K562 (cell line): ENCODE measurements around the gene PPM1D. TPM values are rescaled to one million over a fixed set of nuclear protein-coding genes. Genes with fewer than 3 reads are reported as not detected.

Experiments
- ATAC-seq: fragments of 200-7000 bp; cut with Tn5 transposase; 3 replicates; pipeline ENCODE4 v1.9.1; 2020; ENCODE audit warnings: moderate library complexity
- BruUV-seq: library from RNA; stranded (reverse); fragments of 400-500 nt; replicated peaks from 2 replicates; lab custom pipeline; 2021; lab: Mats Ljungman, UMichigan
- CTCF ChIA-PET: fragments of 300-600 bp; formaldehyde crosslinking; extraction: SDS; loops from one replicate; lab custom pipeline; 2021; ENCODE audit warnings: low intra/inter-chr PET ratio; lab: Yijun Ruan, JAX
- POLR2A ChIA-PET: fragments of 300-600, 350-650 bp; sonication (Branson Sonifier 250); formaldehyde crosslinking; extraction: SDS; loops from one replicate; lab custom pipeline; 2021; ENCODE audit warnings: antibody characterized with exemption, inconsistent platforms; lab: Yijun Ruan, JAX
- DNase-seq, 4 experiments: peaks; one replicate each; pipeline versions ENCODE4 v3.0.0 to v3.0.0-alpha.2; 2011 to 2018; ENCODE audit warnings: low spot score in 3 of 4, mixed read lengths in 3 of 4; ENCODE audit errors: extremely low read depth in 1 of 4
- FAIRE-seq: peaks from 2 replicates; lab custom pipeline; 2011; peaks lifted over from hg19 to GRCh38; lab: Jason Lieb, UNC
- H2AFZ ChIP-seq: 2 replicates; pipeline ENCODE4 v1.6.0; 2011; ENCODE audit warnings: low read depth, low read length, control low read depth, inconsistent platforms
- H3K27ac ChIP-seq: fragments of 200-600 bp; 3 replicates; pipeline ENCODE4 v1.8.0; 2011; ENCODE audit warnings: low read depth, mild to moderate bottlenecking, control low read depth, inconsistent platforms, low read length, moderate library complexity, mixed read lengths; ENCODE audit errors: extremely low read depth
- H3K27me3 ChIP-seq, 2 experiments: fragments of 300-600 bp in 1 of 2; 2 replicates in 1 of 2; 3 replicates in 1 of 2; pipeline versions ENCODE4 v1.6.0 to v1.8.0; 2011; ENCODE audit warnings: inconsistent platforms in 2 of 2, low read length in 2 of 2, mild to moderate bottlenecking in 1 of 2, mixed read lengths in 1 of 2, moderate library complexity in 1 of 2; ENCODE audit not compliant: control insufficient read depth in 2 of 2, insufficient read depth in 2 of 2
- H3K36me3 ChIP-seq: fragments of 300-600 bp; 3 replicates; pipeline ENCODE4 v1.8.0; 2011; ENCODE audit warnings: mild to moderate bottlenecking, low read length, inconsistent platforms; ENCODE audit not compliant: control insufficient read depth, insufficient read depth
- H3K4me1 ChIP-seq, 2 experiments: fragments of 200-600 bp in 1 of 2; replicated peaks in 1 of 2; 2 replicates in 1 of 2; 3 replicates in 1 of 2; pipeline versions ENCODE4 v1.5.1 to v1.8.0; 2011; ENCODE audit warnings: inconsistent platforms in 2 of 2, low read length in 2 of 2, mild to moderate bottlenecking in 1 of 2, mixed read lengths in 1 of 2, moderate library complexity in 1 of 2; ENCODE audit not compliant: control insufficient read depth in 2 of 2, insufficient read depth in 2 of 2
- H3K4me2 ChIP-seq: 2 replicates; pipeline ENCODE4 v1.6.1; 2011; ENCODE audit warnings: low read length, control low read depth, inconsistent platforms, mixed read lengths; ENCODE audit not compliant: insufficient read depth
- H3K4me3 ChIP-seq: fragments of 200-600 bp; sonication (generic), shearing (Covaris generic); 2 replicates; pipeline ENCODE4 v1.5.1; 2016; ENCODE audit warnings: control low read depth, inconsistent platforms
- H3K79me2 ChIP-seq: fragments of 200-600 bp; 3 replicates; pipeline ENCODE4 v1.8.0; 2011; ENCODE audit warnings: low read length, inconsistent platforms; ENCODE audit not compliant: control insufficient read depth, insufficient read depth
- H3K9ac ChIP-seq, 2 experiments: 2 replicates each; pipeline versions ENCODE4 v1.6.0 to v1.6.1; 2011; ENCODE audit warnings: low read depth in 2 of 2, low read length in 2 of 2, control low read depth in 1 of 2, inconsistent platforms in 1 of 2, mild to moderate bottlenecking in 1 of 2, mixed read lengths in 1 of 2; ENCODE audit not compliant: insufficient read depth in 1 of 2
- H3K9me1 ChIP-seq: one replicate; pipeline ENCODE4 v1.6.0; 2011; ENCODE audit warnings: inconsistent platforms, mild to moderate bottlenecking, low read length, moderate library complexity; ENCODE audit not compliant: control insufficient read depth, insufficient read depth
- H3K9me3 ChIP-seq: replicated peaks from 2 replicates; pipeline ENCODE4 v1.5.1; 2011; ENCODE audit warnings: low read depth, low read length, inconsistent platforms; ENCODE audit not compliant: control insufficient read depth, insufficient read depth
- H4K20me1 ChIP-seq: replicated peaks from 2 replicates; pipeline ENCODE4 v1.6.1; 2011; ENCODE audit warnings: low read length, inconsistent platforms, mixed read lengths; ENCODE audit not compliant: control insufficient read depth, insufficient read depth
- CTCF ChIP-seq, 3 experiments: IDR thresholded peaks in 2 of 3; conservative IDR thresholded peaks in 1 of 3; 2 replicates each; pipeline ENCODE4 v1.5.1; 2011 to 2012; ENCODE audit warnings: low read length in 3 of 3, mild to moderate bottlenecking in 3 of 3, control low read depth in 2 of 3, improper control_type of control experiment in 1 of 3, inconsistent platforms in 1 of 3, low read depth in 1 of 3, mixed read lengths in 1 of 3, moderate library complexity in 1 of 3; ENCODE audit not compliant: insufficient read depth in 2 of 3
- GTF2E2 ChIP-seq: fragments of 200-800 bp; sonication (Bioruptor generic); IDR thresholded peaks from 2 replicates; pipeline ENCODE4 v1.6.1; 2016; ENCODE audit warnings: missing genetic modification characterization, missing compliant biosample characterization
- HSF4 ChIP-seq: fragments of 250-450 bp; sonication (Bioruptor Pico); IDR thresholded peaks from 2 replicates; pipeline ENCODE4 v2.1.2; 2022; ENCODE audit warnings: mild to moderate bottlenecking, moderate library complexity, borderline replicate concordance
- KAT2B ChIP-seq: IDR thresholded peaks from one replicate; pipeline ENCODE4 v1.6.1; 2012; ENCODE audit warnings: low read depth, mild to moderate bottlenecking, control low read depth, inconsistent platforms, low read length, moderate library complexity
- NR0B1 ChIP-seq: fragments of 450-650 bp; IDR thresholded peaks from one replicate; pipeline ENCODE4 v1.6.1; 2018; ENCODE audit warnings: mild to moderate bottlenecking, moderate library complexity; ENCODE audit not compliant: partially characterized antibody
- PML ChIP-seq: IDR thresholded peaks from 2 replicates; pipeline ENCODE4 v1.6.1; 2012; ENCODE audit warnings: low read length, inconsistent platforms
- U2AF1 ChIP-seq: fragments of 200-400 bp; formaldehyde crosslinking; optimal IDR thresholded peaks from 2 replicates; pipeline ENCODE3; 2017; ENCODE audit warnings: mild to moderate bottlenecking, low read depth, low read length, moderate library complexity
- ZNF512 ChIP-seq: IDR thresholded peaks from 2 replicates; pipeline ENCODE4 v1.6.1; 2016; ENCODE audit warnings: missing genetic modification characterization, missing compliant biosample characterization
- WGBS: fragments of 100-300 bp; shearing (Covaris generic); methylation state at CpG from one replicate; pipeline ENCODE4 v1.1.6; 2016; ENCODE audit warnings: low coverage, mixed read lengths; ENCODE audit not compliant: insufficient coverage; ENCODE audit errors: missing lambda C conversion rate; 5-methylcytosine and 5-hydroxymethylcytosine counted together
- in situ Hi-C: fragments of 300-500 bp; cut with MboI; formaldehyde crosslinking; loops from 4 replicates; pipeline ENCODE4 v1.15.0; 2018; ENCODE audit warnings: inconsistent platforms, mixed read lengths
- intact Hi-C: fragments of 100-400 bp; cut with micrococcal nuclease; formaldehyde crosslinking; loops from 2 replicates; pipeline ENCODE4 v1.14.2; 2022
- polyA plus RNA-seq, 8 experiments: library from polyadenylated mRNA; depleted of rRNA in 4 of 8; stranded (reverse) in 5 of 8; unstranded in 3 of 8; fragments of >200 nt; fragmentation: Nextera tagmentation in 2 of 8; fragmentation: Illumina TruSeq in 1 of 8; extraction: Ambion mirVana in 2 of 8; extraction: Trizol in 1 of 8; gene quantifications; 2 replicates each; pipeline versions ENCODE4 v1.2.1 to v1.2.3, GENCODE V29; 2011 to 2014; ENCODE audit warnings: inconsistent platforms in 1 of 8, missing spikeins in 1 of 8
- total RNA-seq, 7 experiments: library from RNA; depleted of rRNA in 6 of 7; stranded (reverse); fragments of >200 nt in 6 of 7; fragmentation: Illumina TruSeq in 2 of 7; extraction: Trizol in 2 of 7; gene quantifications; 2 replicates each; pipeline versions ENCODE4 v1.2.1 to v1.2.3, GENCODE V29; 2011 to 2021; ENCODE audit warnings: low replicate concordance in 1 of 7
- TF ChIP-seq, protein P1 (sequence below): fragments of 250-450 bp; sonication (Bioruptor Pico); IDR thresholded peaks from 2 replicates; pipeline ENCODE4 v1.9.0; 2021; ENCODE audit warnings: mild to moderate bottlenecking
- TF ChIP-seq, protein P2 (sequence below), 3 experiments: fragments of 200-800 bp in 1 of 3; fragments of 250-450 bp in 1 of 3; fragments of 450-650 bp in 1 of 3; sonication (Bioruptor Pico) in 1 of 3; sonication (Bioruptor generic) in 1 of 3; formaldehyde crosslinking in 1 of 3; IDR thresholded peaks; 2 replicates each; pipeline versions ENCODE4 v1.6.1 to v1.8.0; 2016 to 2022; ENCODE audit warnings: mild to moderate bottlenecking in 2 of 3, missing genetic modification characterization in 2 of 3, missing compliant biosample characterization in 1 of 3, moderate library complexity in 1 of 3

The PPM1D gene
- total and polyA plus RNA-seq, 9 of the 15 experiments (the other 6 are each of a cell fraction or from before 2014, with no cell fraction given) = 2.1 to 19.0 (median 7.8) TPM

GRCh38 chr17:60640503-60640902 is 40.5 kb downstream of the PPM1D start:
- Histone ChIP-seq H2AFZ (no peak overlapping the region), H3K79me2 (peaks cover 18% of the 10 kb centered on the region; the same call in 2 of the 3 replicates), H4K20me1 (no peaks in the 10 kb centered on the region), H3K9ac (no peak overlapping the region), H3K9me1 (no peaks in the 10 kb centered on the region), H3K4me1 (no peaks in the 10 kb centered on the region), H3K4me2 (no peak overlapping the region), H3K27me3 (no peaks in the 10 kb centered on the region), H3K4me3 (no peak overlapping the region), H3K27ac (no peak overlapping the region), H3K9me3 (no peaks in the 10 kb centered on the region), H3K36me3 (peaks cover 21% of the 10 kb centered on the region; the same call in 2 of the 3 replicates)
- ATAC-seq (no peak), DNase-seq (peak in 1 of 4 experiments; percentile 20), FAIRE-seq (peak; percentile 37)
- intact Hi-C loops = no loop called here
- in situ Hi-C loops = loop anchor here (10.0 kb wide), 1 partner anchor 536 kb away; no protein-coding TSS in a partner anchor
- no TSS peak for BruUV-seq
- ChIA-PET POLR2A (no interaction called here), CTCF (interaction anchor here (1.1 kb wide), 1 partner anchor 410 kb away, joined by 3 read pairs; no protein-coding TSS in a partner anchor)
- 100% methylated on average over 2 of the region's 2 CpGs for WGBS
- no peak for TF ChIP-seq KAT2B
- TF ChIP-seq, protein P1, sequence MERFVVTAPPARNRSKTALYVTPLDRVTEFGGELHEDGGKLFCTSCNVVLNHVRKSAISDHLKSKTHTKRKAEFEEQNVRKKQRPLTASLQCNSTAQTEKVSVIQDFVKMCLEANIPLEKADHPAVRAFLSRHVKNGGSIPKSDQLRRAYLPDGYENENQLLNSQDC (CRISPR knock-in tag) = no peak
- no peak for TF ChIP-seq PML
- TF ChIP-seq, protein P2, sequence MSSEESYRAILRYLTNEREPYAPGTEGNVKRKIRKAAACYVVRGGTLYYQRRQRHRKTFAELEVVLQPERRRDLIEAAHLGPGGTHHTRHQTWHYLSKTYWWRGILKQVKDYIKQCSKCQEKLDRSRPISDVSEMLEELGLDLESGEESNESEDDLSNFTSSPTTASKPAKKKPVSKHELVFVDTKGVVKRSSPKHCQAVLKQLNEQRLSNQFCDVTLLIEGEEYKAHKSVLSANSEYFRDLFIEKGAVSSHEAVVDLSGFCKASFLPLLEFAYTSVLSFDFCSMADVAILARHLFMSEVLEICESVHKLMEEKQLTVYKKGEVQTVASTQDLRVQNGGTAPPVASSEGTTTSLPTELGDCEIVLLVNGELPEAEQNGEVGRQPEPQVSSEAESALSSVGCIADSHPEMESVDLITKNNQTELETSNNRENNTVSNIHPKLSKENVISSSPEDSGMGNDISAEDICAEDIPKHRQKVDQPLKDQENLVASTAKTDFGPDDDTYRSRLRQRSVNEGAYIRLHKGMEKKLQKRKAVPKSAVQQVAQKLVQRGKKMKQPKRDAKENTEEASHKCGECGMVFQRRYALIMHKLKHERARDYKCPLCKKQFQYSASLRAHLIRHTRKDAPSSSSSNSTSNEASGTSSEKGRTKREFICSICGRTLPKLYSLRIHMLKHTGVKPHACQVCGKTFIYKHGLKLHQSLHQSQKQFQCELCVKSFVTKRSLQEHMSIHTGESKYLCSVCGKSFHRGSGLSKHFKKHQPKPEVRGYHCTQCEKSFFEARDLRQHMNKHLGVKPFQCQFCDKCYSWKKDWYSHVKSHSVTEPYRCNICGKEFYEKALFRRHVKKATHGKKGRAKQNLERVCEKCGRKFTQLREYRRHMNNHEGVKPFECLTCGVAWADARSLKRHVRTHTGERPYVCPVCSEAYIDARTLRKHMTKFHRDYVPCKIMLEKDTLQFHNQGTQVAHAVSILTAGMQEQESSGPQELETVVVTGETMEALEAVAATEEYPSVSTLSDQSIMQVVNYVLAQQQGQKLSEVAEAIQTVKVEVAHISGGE (CRISPR knock-in tag; IDR thresholded peaks at IDR 0.05) = no peak
- no peak for TF ChIP-seq NR0B1
- no peak for TF ChIP-seq HSF4 (CRISPR knock-in tag)
- TF ChIP-seq GTF2E2 (tag) = no peak
- TF ChIP-seq U2AF1 = no peak
- TF ChIP-seq CTCF (IDR thresholded peaks at IDR 0.05 in 2 of 3, conservative IDR thresholded peaks at IDR 0.05 in 1 of 3; ENCODE audit: insufficient read depth in 2 of 3, low read depth in 1 of 3, low read length in 3 of 3) = peak; percentile 20 to 34 (median 29); a peak in 3 of 6 replicates
- TF ChIP-seq ZNF512 (tag) = no peak
